NCI-H146 treated with DMSO at 0.1 percent for 48 hours (cell line): Measurements from ENCODE around the gene TEK.
A peak's percentile ranks its signal among the peaks of the same experiment; 100 is the strongest.
"Not testable (repeated sequence)": the region's sequence is repeated elsewhere in the genome, so short reads cannot be mapped to it uniquely, and the experiment has no call there.

Experiments used
- DNase-seq: peaks from one replicate; lab custom pipeline; 2025; ENCODE audit not compliant: unreplicated experiment; lab: John Stamatoyannopoulos, UW

The TEK gene

DNA sequence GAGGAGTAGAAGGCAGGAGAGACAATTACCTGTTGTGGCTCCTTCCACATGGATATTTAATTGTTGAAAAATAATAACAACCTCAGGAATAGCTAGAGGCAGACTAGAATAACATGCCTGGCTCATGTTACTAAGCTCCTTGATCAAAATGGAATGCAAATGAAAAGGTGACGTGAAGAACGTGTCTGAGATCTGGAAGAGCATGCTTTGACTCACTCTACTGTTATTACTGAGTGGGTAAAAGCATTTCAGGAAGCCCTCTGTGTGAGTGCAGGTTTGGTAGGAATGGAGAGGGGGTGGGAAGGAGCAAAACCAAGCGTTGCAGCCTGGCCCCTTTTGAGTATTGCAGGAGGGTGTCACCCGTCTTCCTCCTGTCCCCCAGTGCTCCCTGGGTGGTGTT lies 103.2 kb downstream of the TEK start:
- no peak for DNase-seq

- DNase-seq: no peak
Measured at GRCh38 chr9:27212621-27213020, 103.6 kb downstream of the TEK start.

- no peak for DNase-seq
Measured at GRCh38 chr9:27227192-27227591, 118.2 kb downstream of the TEK start.

DNA sequence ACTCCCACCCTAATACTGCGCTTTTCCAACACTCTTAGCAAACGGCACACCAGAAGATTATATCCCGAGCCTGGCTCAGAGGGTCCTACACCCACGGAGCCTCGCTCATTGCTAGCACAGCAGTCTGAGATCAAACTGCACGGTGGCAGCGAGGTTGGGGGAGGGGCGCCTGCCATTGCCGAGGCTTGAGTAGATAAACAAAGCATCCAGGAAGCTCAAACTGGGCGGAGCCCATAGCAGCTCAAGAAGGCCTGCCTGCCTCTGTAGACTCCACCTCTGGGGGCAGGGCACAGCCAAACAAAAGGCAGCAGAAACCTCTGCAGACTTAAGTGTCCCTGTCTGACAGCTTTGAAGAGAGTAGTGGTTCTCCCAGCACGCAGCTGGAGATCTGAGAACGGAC lies 130.6 kb downstream of the TEK start:
- not testable (repeated sequence) for DNase-seq

- DNase-seq: peak; percentile 9
Measured at GRCh38 chr9:27247756-27248155, 138.7 kb downstream of the TEK start.

DNA sequence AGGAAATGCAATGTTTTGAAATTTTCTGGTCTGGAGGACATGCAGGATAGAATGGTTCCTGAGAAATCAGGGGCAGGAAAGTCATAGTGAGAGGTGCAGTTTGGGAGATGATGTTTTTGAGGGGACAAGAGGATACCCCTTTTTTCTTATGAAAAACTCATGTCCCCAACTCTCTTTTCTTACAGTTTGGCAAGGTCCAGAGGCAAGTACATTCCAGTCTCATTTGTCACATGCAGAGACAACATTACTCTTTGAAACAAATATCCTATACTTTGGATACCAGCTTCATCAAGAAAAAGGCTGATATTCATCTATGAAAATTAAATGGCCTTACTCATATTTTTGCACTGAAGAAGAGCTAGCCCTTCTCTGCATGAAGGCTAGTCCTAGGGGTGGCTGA lies 139.7 kb downstream of the TEK start:
- DNase-seq: no peak

GRCh38 chr9:27258662-27259061 lies 149.6 kb downstream of the TEK start:
- no peak for DNase-seq

- DNase-seq: no peak
Measured at GRCh38 chr9:27260789-27261516, 151.9 kb downstream of the TEK start.

DNA sequence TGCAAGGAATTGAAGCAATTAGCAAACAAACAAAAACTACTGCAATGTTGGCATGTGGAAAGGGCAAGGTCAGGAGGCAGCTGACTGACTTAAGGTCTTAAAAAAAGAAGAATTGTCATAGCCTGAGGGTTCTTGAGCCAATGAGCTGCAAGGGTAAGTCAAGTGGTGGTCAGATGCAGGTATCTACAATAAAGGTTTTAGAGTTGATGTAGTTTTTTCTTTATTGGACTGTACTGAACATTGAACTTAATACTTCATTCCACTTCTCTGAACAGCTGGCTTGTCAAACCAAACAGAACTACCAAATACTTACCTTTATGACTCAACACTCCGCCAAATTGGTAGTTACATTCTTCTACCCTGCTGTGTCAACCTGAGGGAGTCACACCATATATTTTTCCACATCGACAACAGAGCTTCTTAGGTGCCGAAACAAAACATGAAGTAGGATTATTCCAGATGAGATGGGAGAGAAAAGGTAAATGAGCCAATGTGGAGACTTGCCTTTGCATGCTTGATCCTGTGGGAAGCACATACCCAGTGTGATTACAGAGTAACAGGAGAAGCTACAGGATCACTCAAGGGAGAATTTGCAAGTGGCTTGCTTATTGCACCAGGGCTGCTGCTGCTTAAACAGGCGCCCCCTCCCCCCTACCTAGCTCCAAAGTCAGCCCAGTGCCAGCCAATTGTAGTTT lies 152.6 kb downstream of the TEK start:
- DNase-seq: no peak

DNA sequence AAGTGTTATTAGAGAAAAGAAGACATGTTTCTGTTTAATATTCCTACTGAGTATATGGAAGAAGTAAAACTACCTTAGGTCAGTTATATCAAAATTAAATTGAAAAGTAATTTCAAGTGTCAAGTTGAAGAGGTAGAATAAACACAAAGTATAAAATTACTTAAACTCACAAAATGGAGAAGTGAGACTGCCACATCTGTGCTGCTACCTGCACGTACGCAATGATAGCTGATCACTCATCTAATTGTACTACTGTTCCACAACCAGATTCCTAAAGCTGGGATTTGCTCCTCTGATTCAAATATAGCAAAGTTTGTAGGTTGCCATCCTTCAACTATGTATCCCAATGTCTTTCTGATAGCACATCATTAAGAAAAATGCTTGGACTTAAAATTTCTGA lies 163.1 kb downstream of the TEK start:
- DNase-seq: no peak

DNA sequence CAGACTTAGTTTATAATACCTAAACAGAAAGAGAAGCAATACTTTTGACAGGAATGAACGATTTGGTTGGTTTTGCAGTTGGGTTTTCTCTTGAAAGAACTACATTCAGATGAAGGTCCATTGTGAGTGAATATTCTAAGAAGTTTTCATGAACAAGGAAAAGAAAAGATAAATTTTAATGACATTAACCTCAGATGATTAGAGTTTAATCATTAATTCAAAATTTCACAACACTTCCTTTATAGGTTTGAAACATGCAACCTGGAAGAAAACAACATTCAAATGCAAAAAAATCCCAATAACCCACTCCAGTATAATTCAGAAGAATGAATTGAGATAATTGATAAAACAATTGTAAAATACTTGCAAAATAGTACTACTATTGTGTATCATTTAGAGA lies 164.2 kb downstream of the TEK start:
- no peak for DNase-seq

DNA sequence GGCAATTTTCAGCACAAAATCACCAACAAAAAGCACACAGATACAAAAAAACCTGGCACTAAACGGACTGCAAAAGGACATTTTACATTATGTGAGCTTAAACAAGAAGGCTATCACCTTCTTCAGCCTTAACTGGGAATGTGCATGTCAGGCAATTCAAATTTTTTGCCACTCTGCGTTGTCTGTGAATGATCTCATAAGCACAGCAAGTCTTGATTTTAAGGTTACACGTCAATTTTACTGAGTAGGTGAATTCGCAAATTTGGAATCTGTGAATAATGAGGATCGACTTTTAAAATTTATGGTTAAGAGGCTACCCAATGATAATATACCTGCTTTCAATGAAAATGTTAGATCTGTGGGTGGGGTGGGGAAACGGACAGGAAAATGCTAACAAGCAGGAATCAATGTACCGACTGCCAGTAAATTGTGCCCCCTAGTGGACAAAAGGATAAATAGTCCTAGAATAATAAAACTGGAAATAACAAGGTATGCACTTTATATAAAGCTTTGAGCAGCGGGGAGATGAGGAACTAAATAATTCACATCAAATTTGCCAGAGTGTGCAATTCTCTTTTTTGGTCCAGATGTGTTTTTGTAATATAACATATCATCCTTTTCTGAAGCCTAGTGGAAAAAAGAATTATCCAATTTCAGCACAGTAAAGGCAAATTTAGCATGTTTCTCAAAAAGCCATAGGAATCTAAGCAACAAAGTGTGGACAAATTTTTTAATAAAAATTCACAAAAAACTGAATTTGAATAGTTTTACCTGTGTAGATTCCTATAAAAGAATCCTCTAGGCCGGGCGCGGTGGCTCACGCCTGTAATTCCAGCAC lies 167.4 kb downstream of the TEK start:
- peak; percentile 57 for DNase-seq

GRCh38 chr9:27278374-27278773 lies 169.3 kb downstream of the TEK start:
- DNase-seq: no peak

- DNase-seq: no peak
Measured at GRCh38 chr9:27279611-27280010, 170.6 kb downstream of the TEK start.
